ENCODE results near the gene EXOC4.

The EXOC4 gene

GRCh38 chr7:133330085-133330484, 77.2 kb downstream of the EXOC4 start:
- TF ChIP-seq CTCF (IDR thresholded peaks at IDR 0.05; ENCODE audit: borderline replicate concordance, insufficient read depth, low read depth, low read length) = no peak
- H3K4me3 ChIP-seq (ENCODE audit: low read depth, low read length) = no peak overlapping the region

GRCh38 chr7:133331861-133332260, 79.0 kb downstream of the EXOC4 start:
- no peak overlapping the region for H3K4me3 ChIP-seq (ENCODE audit: low read depth, low read length)
- TF ChIP-seq CTCF (IDR thresholded peaks at IDR 0.05; ENCODE audit: borderline replicate concordance, insufficient read depth, low read depth, low read length) = no peak

- no peak for TF ChIP-seq CTCF (IDR thresholded peaks at IDR 0.05; ENCODE audit: borderline replicate concordance, insufficient read depth, low read depth, low read length)
- H3K4me3 ChIP-seq (ENCODE audit: low read depth, low read length) = no peak overlapping the region
Measured at GRCh38 chr7:133339772-133340171, 86.9 kb downstream of the EXOC4 start.

GRCh38 chr7:133344275-133344674, 91.4 kb downstream of the EXOC4 start:
- H3K4me3 ChIP-seq (ENCODE audit: low read depth, low read length) = no peak overlapping the region
- TF ChIP-seq CTCF (IDR thresholded peaks at IDR 0.05; ENCODE audit: borderline replicate concordance, insufficient read depth, low read depth, low read length) = peak; percentile 18; the same call in 1 of the 2 replicates

GRCh38 chr7:133345690-133346421, 93.0 kb downstream of the EXOC4 start:
- TF ChIP-seq CTCF (IDR thresholded peaks at IDR 0.05; ENCODE audit: borderline replicate concordance, insufficient read depth, low read depth, low read length) = no peak

GRCh38 chr7:133348250-133348649, 95.4 kb downstream of the EXOC4 start:
- H3K4me3 ChIP-seq (ENCODE audit: low read depth, low read length) = no peak overlapping the region

More at GRCh38 chr7:133345690-133346421, 93.0 kb downstream of the EXOC4 start:
- H3K4me3 ChIP-seq (ENCODE audit: low read depth, low read length) = no peak overlapping the region

More at GRCh38 chr7:133348250-133348649, 95.4 kb downstream of the EXOC4 start:
- no peak for TF ChIP-seq CTCF (IDR thresholded peaks at IDR 0.05; ENCODE audit: borderline replicate concordance, insufficient read depth, low read depth, low read length)
